Sigmoid colon (tissue), 7 donors: Measurements from ENCODE around the gene NDUFV3. TPM values are rescaled to one million over a fixed set of nuclear protein-coding genes. Genes with fewer than 3 reads are reported as not detected.
A peak's percentile ranks its signal among the peaks of the same experiment; 100 is the strongest.

Source experiments
- DNase-seq: peaks from one replicate; pipeline ENCODE4 v3.0.0-alpha.2; 2019
- H3K27ac ChIP-seq, 4 donors: fragments of 200-600 bp; sonication (generic); one replicate each; pipeline ENCODE4 v1.5.1; 2016 to 2019; ENCODE audit warnings: mild to moderate bottlenecking in 1 of 4
- H3K27me3 ChIP-seq, 3 donors: fragments of 200-600 bp; sonication (generic); one replicate each; pipeline ENCODE4 v1.5.1; 2019; ENCODE audit warnings: mild to moderate bottlenecking in 1 of 3
- H3K36me3 ChIP-seq, 4 donors: fragments of 200-600 bp; sonication (generic); one replicate each; pipeline ENCODE4 v1.5.1; 2016 to 2019
- H3K4me1 ChIP-seq, 4 donors: fragments of 200-600 bp; sonication (generic); one replicate each; pipeline ENCODE4 v1.5.1; 2017 to 2019
- H3K4me3 ChIP-seq, 4 donors: fragments of 200-600 bp; sonication (generic); one replicate each; pipeline ENCODE4 v1.5.1; 2017 to 2019; ENCODE audit warnings: mild to moderate bottlenecking in 2 of 4, moderate library complexity in 1 of 4
- H3K9me3 ChIP-seq, 4 donors: fragments of 200-600 bp in 3 of 4; sonication (generic) in 3 of 4; one replicate each; pipeline versions ENCODE4 v1.5.1 to v1.6.1; 2013 to 2019
- CTCF ChIP-seq, 4 experiments: fragments of 450-650 bp in 3 of 4; fragments of 200-600 bp in 1 of 4; IDR thresholded peaks; one replicate each; pipeline ENCODE4 v1.5.1; 2016 to 2019; ENCODE audit warnings: antibody characterized with exemption in 4 of 4, mild to moderate bottlenecking in 3 of 4, moderate library complexity in 2 of 4
- EP300 ChIP-seq, 4 donors: sonication (generic); formaldehyde crosslinking; IDR thresholded peaks; one replicate each; pipeline ENCODE4 v1.6.1; 2017; ENCODE audit warnings: antibody characterized with exemption in 4 of 4
- POLR2A ChIP-seq, 2 donors: fragments of 450-650 bp; IDR thresholded peaks; one replicate each; pipeline ENCODE4 v1.6.1; 2016; ENCODE audit warnings: antibody characterized with exemption in 2 of 2, mild to moderate bottlenecking in 2 of 2, moderate library complexity in 2 of 2
- POLR2AphosphoS5 ChIP-seq, 4 donors: sonication (generic); formaldehyde crosslinking; IDR thresholded peaks; one replicate each; pipeline ENCODE4 v1.6.1; 2017; ENCODE audit warnings: antibody characterized with exemption in 4 of 4
- WGBS, 2 donors: extraction: QIAGEN DNeasy Blood & Tissue Kit; methylation state at CpG; one replicate each; pipeline ENCODE4 v1.1.7; 2013; 5-methylcytosine and 5-hydroxymethylcytosine counted together
- intact Hi-C: fragments of 100-400 bp; cut with DNase I; formaldehyde crosslinking; loops from one replicate; pipeline ENCODE4 v1.15.1; 2023
- polyA plus RNA-seq, 3 donors: library from polyadenylated mRNA; stranded (reverse); fragments of 200-250 nt; gene quantifications; one replicate each; pipeline ENCODE4 v1.2.3, GENCODE V29; 2013
- total RNA-seq, 4 donors: library from RNA; depleted of rRNA; stranded (reverse); fragments of >200 nt; gene quantifications; one replicate each; pipeline ENCODE4 v1.1.0, GENCODE V29; 2016
- donor health status: healthy with polysubstance abuse.
- donor health status: Bipolar disorder and iron deficiency.
- donor health status: healthy.

Gene NDUFV3
- total and polyA plus RNA-seq, 7 donors, result 15.0 to 67.6 (median 53.5) TPM

DNA sequence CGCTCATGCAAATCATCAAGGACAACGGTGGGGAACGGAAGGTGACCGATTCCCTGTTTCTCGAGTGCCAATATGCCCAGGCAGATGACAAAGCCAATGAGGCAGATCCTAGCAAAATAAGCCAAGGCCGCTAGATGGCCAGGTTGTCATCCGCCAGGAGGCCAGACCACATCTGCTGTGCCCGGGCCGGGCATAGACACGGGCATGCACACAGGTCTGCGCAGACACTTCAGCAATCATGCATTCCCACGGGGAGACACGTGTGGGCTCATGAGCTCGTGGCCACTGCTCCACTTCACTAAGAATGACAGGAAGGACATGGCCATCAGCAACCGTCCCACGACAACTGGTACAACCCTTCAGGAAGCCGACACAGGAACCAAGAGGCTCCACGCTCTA lies 37.2 kb upstream of the NDUFV3 start:
- DNase-seq, result no peak
- H3K4me3 ChIP-seq, result no peak overlapping the region
- TF ChIP-seq POLR2AphosphoS5 (IDR thresholded peaks at IDR 0.05) (no peak), EP300 (IDR thresholded peaks at IDR 0.05) (no peak), POLR2A (IDR thresholded peaks at IDR 0.05) (no peak), CTCF (IDR thresholded peaks at IDR 0.05) (no peak)
- WGBS, 2 donors, result 90 to 95% methylated on average over 18 of the region's 18 CpGs
- intact Hi-C loops, result no loop called here
- H3K4me1 ChIP-seq, result no peaks in the 10 kb centered on the region
- H3K27ac ChIP-seq, result no peak overlapping the region
- peaks cover 11 to 94% (median 64%) of the 10 kb centered on the region in 4 donors for H3K36me3 ChIP-seq
- no peaks in the 10 kb centered on the region for H3K27me3 ChIP-seq
- no peaks in the 10 kb centered on the region for H3K9me3 ChIP-seq

GRCh38 chr21:42857216-42857615 lies 35.9 kb upstream of the NDUFV3 start:
- intact Hi-C loops, result no loop called here
- H3K36me3 ChIP-seq, result peaks cover 15 to 87% (median 56%) of the 10 kb centered on the region in 4 donors
- H3K4me1 ChIP-seq, result no peaks in the 10 kb centered on the region
- 93 to 97% methylated on average over 11 of the region's 11 CpGs for whole genome bisulfite sequencing, 2 donors
- no peaks in the 10 kb centered on the region for H3K27me3 ChIP-seq
- no peak overlapping the region for H3K4me3 ChIP-seq
- no peak for DNase-seq
- no peak for TF ChIP-seq EP300 (IDR thresholded peaks at IDR 0.05)
- H3K9me3 ChIP-seq, result no peaks in the 10 kb centered on the region
- H3K27ac ChIP-seq, result no peak overlapping the region

GRCh38 chr21:42858185-42858847 lies 34.8 kb upstream of the NDUFV3 start:
- no peak overlapping the region for H3K27ac ChIP-seq
- intact Hi-C loops, result no loop called here
- peaks cover 17 to 87% (median 59%) of the 10 kb centered on the region in 4 donors for H3K36me3 ChIP-seq
- no peaks in the 10 kb centered on the region for H3K4me1 ChIP-seq
- H3K4me3 ChIP-seq, result no peak overlapping the region
- no peaks in the 10 kb centered on the region for H3K9me3 ChIP-seq
- no peaks in the 10 kb centered on the region for H3K27me3 ChIP-seq
- 89 to 90% methylated on average over 19 of the region's 19 CpGs for WGBS, 2 donors
- TF ChIP-seq POLR2AphosphoS5 (IDR thresholded peaks at IDR 0.05), result no peak
- no peak for TF ChIP-seq CTCF (IDR thresholded peaks at IDR 0.05)
- no peak for TF ChIP-seq EP300 (IDR thresholded peaks at IDR 0.05)
- TF ChIP-seq POLR2A (IDR thresholded peaks at IDR 0.05), result no peak
- DNase-seq, result no peak

DNA sequence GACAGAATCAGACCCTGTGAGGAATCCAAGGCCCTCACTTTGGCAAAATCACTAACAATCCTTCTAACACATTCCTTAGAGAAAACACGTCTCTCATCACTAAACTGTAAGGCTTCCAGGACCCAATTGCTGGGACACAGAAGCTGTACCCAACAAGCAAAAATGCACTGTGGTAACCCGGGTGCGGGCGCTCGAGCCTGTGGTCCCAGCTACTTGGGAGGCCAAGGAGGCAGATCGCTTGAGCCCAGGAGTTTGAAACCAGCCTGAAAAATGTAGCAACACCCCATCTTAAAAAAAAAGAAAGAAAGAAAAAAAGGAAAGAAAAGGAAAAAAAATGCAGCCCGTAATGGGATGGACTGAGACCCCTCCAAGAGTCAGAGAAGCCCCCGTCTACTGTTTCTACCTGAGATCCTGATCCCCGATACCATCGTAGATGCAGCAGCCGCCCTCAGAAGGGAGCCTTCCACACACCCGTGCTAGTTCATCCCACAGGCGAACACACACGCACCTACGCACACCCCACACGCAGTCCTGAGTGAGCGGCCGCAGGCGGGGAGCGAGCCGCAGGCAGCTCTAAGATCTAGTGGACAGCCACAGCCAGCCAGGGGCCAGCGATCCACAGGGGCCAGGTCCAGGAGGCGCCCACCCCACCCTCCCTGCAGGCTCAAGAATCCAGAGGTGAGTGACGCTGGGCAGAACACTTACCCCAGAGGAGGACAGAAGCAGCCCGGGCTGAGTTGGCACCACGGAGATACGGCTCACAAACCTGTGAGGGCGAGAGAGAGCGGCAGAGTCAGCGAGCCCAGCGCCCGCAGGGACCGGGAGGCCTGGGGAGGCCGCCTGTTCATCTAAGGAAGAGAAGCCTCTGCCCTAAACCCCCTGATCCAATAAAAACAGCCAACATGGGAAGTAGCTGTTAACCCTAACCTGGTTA lies 33.9 kb upstream of the NDUFV3 start:
- Histone ChIP-seq H3K36me3 (peaks cover 17 to 83% (median 51%) of the 10 kb centered on the region in 4 donors), H3K9me3 (no peaks in the 10 kb centered on the region), H3K27ac (no peak overlapping the region), H3K4me1 (no peaks in the 10 kb centered on the region), H3K4me3 (no peak overlapping the region), H3K27me3 (no peaks in the 10 kb centered on the region)
- peak; percentile 53 for DNase-seq
- TF ChIP-seq CTCF (IDR thresholded peaks at IDR 0.05) (no peak), POLR2AphosphoS5 (IDR thresholded peaks at IDR 0.05) (no peak), POLR2A (IDR thresholded peaks at IDR 0.05) (no peak), EP300 (IDR thresholded peaks at IDR 0.05) (no peak)
- WGBS, 2 donors, result 96% methylated on average over 34 of the region's 34 CpGs
- intact Hi-C loops, result no loop called here

- 95 to 97% methylated on average over 6 of the region's 6 CpGs for WGBS, 2 donors
- TF ChIP-seq POLR2AphosphoS5 (IDR thresholded peaks at IDR 0.05), result no peak
- no peak for TF ChIP-seq POLR2A (IDR thresholded peaks at IDR 0.05)
- no peak for TF ChIP-seq CTCF (IDR thresholded peaks at IDR 0.05)
- no peak for TF ChIP-seq EP300 (IDR thresholded peaks at IDR 0.05)
- intact Hi-C loops, result no loop called here
Observed at GRCh38 chr21:42859891-42860230, 33.2 kb upstream of the NDUFV3 start.

More at GRCh38 chr21:42859891-42860230, 33.2 kb upstream of the NDUFV3 start:
- no peak for DNase-seq
- H3K27ac ChIP-seq, result no peak overlapping the region
- no peaks in the 10 kb centered on the region for H3K27me3 ChIP-seq
- H3K4me3 ChIP-seq, result no peak overlapping the region
- H3K9me3 ChIP-seq, result no peaks in the 10 kb centered on the region
- peaks cover 17 to 82% (median 45%) of the 10 kb centered on the region in 4 donors for H3K36me3 ChIP-seq
- H3K4me1 ChIP-seq, result no peaks in the 10 kb centered on the region
